Endothelial cell of umbilical vein (primary cell): ENCODE results near the gene SPAG16. TPM values are rescaled to one million over a fixed set of nuclear protein-coding genes. Genes with fewer than 3 reads are reported as not detected.
"Not testable (repeated sequence)": the region's sequence is repeated elsewhere in the genome, so short reads cannot be mapped to it uniquely, and the experiment has no call there.

ENCODE experiments used
- BruUV-seq: library from RNA; stranded (reverse); fragments of 400-500 nt; replicated peaks from 2 replicates; lab custom pipeline; 2021; lab: Mats Ljungman, UMichigan
- CTCF ChIA-PET: fragments of 300-600, 350-600 bp; sonication (Branson Sonifier 250); formaldehyde crosslinking; loops from one replicate; lab custom pipeline; 2021; ENCODE audit warnings: antibody characterized with exemption, inconsistent platforms; lab: Charles Lee
- POLR2A ChIA-PET: fragments of 300-600, 350-600 bp; sonication (Branson Sonifier 250); formaldehyde crosslinking; loops from one replicate; lab custom pipeline; 2021; ENCODE audit warnings: antibody characterized with exemption, inconsistent platforms; lab: Charles Lee
- DNase-seq: peaks from one replicate; pipeline ENCODE4 v3.0.0-alpha.2; 2011; ENCODE audit warnings: low read depth, low spot score
- FAIRE-seq: peaks from 2 replicates; lab custom pipeline; 2011; peaks lifted over from hg19 to GRCh38; lab: Jason Lieb, UNC
- H2AFZ ChIP-seq: 2 replicates; pipeline ENCODE4 v1.6.0; 2012; ENCODE audit warnings: low read depth, low read length, control low read depth, inconsistent platforms
- H3K27ac ChIP-seq: 2 replicates; pipeline ENCODE4 v1.5.1; 2011; ENCODE audit warnings: low read depth, mild to moderate bottlenecking, control low read depth, low read length, moderate library complexity; ENCODE audit not compliant: insufficient read depth
- H3K27me3 ChIP-seq, 2 experiments: 2 replicates each; pipeline versions ENCODE4 v1.6.0 to v1.6.1; 2011; ENCODE audit warnings: low read length in 2 of 2, mixed read lengths in 1 of 2; ENCODE audit not compliant: control insufficient read depth in 2 of 2, insufficient read depth in 2 of 2
- H3K36me3 ChIP-seq, 2 experiments: 2 replicates in 1 of 2; 3 replicates in 1 of 2; pipeline ENCODE4 v1.5.1; 2011; ENCODE audit warnings: low read length in 2 of 2, mild to moderate bottlenecking in 1 of 2, moderate library complexity in 1 of 2; ENCODE audit not compliant: control insufficient read depth in 2 of 2, insufficient read depth in 2 of 2; ENCODE audit errors: extremely low read depth in 1 of 2
- H3K4me1 ChIP-seq: 3 replicates; pipeline ENCODE4 v1.5.1; 2011; ENCODE audit warnings: mild to moderate bottlenecking, low read length; ENCODE audit not compliant: control insufficient read depth, insufficient read depth; ENCODE audit errors: extremely low read depth
- H3K4me2 ChIP-seq: 2 replicates; pipeline ENCODE4 v1.6.1; 2011; ENCODE audit warnings: low read length, control low read depth, mixed read lengths; ENCODE audit not compliant: insufficient read depth
- H3K4me3 ChIP-seq, 3 experiments: fragments of 200-600 bp in 1 of 3; sonication (generic), shearing (Covaris generic) in 1 of 3; replicated peaks in 1 of 3; 2 replicates each; pipeline ENCODE4 v1.5.1; 2011 to 2016; ENCODE audit warnings: control low read depth in 3 of 3, low read length in 3 of 3, mild to moderate bottlenecking in 2 of 3, inconsistent platforms in 1 of 3, low read depth in 1 of 3, moderate library complexity in 1 of 3; ENCODE audit not compliant: insufficient read depth in 1 of 3
- H3K79me2 ChIP-seq: 2 replicates; pipeline ENCODE4 v1.6.0; 2012; ENCODE audit warnings: low read length, inconsistent platforms; ENCODE audit not compliant: control insufficient read depth, insufficient read depth
- H3K9ac ChIP-seq: replicated peaks from 2 replicates; pipeline ENCODE3; 2011; ENCODE audit warnings: low read length, control low read depth; ENCODE audit not compliant: insufficient read depth; ENCODE audit errors: extremely low read depth
- H3K9me1 ChIP-seq: replicated peaks from 3 replicates; pipeline ENCODE4 v1.6.0; 2011; ENCODE audit warnings: mild to moderate bottlenecking, low read length; ENCODE audit not compliant: control insufficient read depth, insufficient read depth; ENCODE audit errors: extremely low read depth
- H3K9me3 ChIP-seq: replicated peaks from 2 replicates; pipeline ENCODE4 v1.5.1; 2012; ENCODE audit warnings: low read length, inconsistent platforms; ENCODE audit not compliant: control insufficient read depth, insufficient read depth
- H4K20me1 ChIP-seq: replicated peaks from 2 replicates; pipeline ENCODE3; 2011; ENCODE audit warnings: mild to moderate bottlenecking, low read length; ENCODE audit not compliant: control insufficient read depth, insufficient read depth; ENCODE audit errors: extremely low read depth
- MAX ChIP-seq: IDR thresholded peaks from 2 replicates; pipeline ENCODE4 v1.6.1; 2011; ENCODE audit not compliant: insufficient read depth, insufficient read length
- MYC ChIP-seq: IDR thresholded peaks from one replicate; pipeline ENCODE4 v1.6.1; 2011; ENCODE audit warnings: mild to moderate bottlenecking, low read depth, low read length
- POLR2A ChIP-seq: IDR thresholded peaks from 2 replicates; pipeline ENCODE4 v1.6.1; 2012; ENCODE audit warnings: low read depth, mild to moderate bottlenecking, control low read depth, low read length
- dilution Hi-C: fragments of 300-500 bp; cut with MboI; formaldehyde crosslinking; loops from one replicate; pipeline ENCODE4 v1.15.0; 2019; ENCODE audit warnings: low sequenced_read_pairs; ENCODE audit not compliant: extremely low pct_ligation_motif_present
- intact Hi-C: fragments of 100-400 bp; cut with micrococcal nuclease; formaldehyde crosslinking; loops from one replicate; pipeline ENCODE4 v1.10.0; 2022
- polyA plus RNA-seq, 4 experiments: library from polyadenylated mRNA; depleted of rRNA in 3 of 4; stranded (reverse) in 3 of 4; unstranded in 1 of 4; fragments of >200 nt; gene quantifications; 2 replicates each; pipeline versions ENCODE4 v1.2.1 to v1.2.3, GENCODE V29; 2011 to 2012; ENCODE audit warnings: missing spikeins in 1 of 4
- total RNA-seq: library from RNA; stranded (reverse); gene quantifications from 2 replicates; pipeline ENCODE4 v1.2.3, GENCODE V29; 2021

Gene SPAG16
- total and polyA plus RNA-seq, 2 donors (not counting 3 experiments of a cell fraction or from before 2014, with no cell fraction given): 4.0 to 7.7 TPM

DNA sequence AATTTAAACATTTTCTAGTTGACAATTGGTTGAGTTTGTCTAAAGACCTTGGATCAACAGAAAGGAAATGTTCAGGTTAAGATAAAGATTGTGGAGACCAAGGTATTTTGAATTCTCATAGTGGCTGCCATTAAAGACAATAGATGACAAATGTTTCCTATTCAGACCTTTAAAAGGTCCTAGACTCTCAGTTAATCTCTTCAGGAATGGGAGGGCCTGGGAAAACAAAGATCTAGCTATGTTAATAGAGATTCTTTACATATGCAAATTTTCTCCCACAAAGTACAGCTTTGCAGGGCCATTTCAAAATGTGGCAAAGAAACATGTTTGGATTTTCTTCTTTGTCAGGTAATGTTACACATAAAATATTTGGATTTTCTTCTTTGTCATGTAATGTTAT, 403.9 kb downstream of the SPAG16 start:
- Histone ChIP-seq H3K4me2 (no peak overlapping the region), H3K27ac (no peak overlapping the region), H3K4me1 (no peaks in the 10 kb centered on the region), H3K9me1 (no peaks in the 10 kb centered on the region), H3K27me3 (no peaks in the 10 kb centered on the region), H3K9me3 (no peaks in the 10 kb centered on the region), H3K79me2 (no peaks in the 10 kb centered on the region), H4K20me1 (no peaks in the 10 kb centered on the region), H2AFZ (no peak overlapping the region), H3K36me3 (no peaks in the 10 kb centered on the region), H3K9ac (no peak overlapping the region), H3K4me3 (no peak overlapping the region)
- TF ChIP-seq POLR2A (no peak), MAX (no peak), MYC (no peak)
- CTCF ChIA-PET: no interaction called here
- POLR2A ChIA-PET: no interaction called here
- intact Hi-C loops: no loop called here
- dilution Hi-C loops: no loop called here
- no TSS peak for BruUV-seq
- no peak for DNase-seq
- no peak for FAIRE-seq

DNA sequence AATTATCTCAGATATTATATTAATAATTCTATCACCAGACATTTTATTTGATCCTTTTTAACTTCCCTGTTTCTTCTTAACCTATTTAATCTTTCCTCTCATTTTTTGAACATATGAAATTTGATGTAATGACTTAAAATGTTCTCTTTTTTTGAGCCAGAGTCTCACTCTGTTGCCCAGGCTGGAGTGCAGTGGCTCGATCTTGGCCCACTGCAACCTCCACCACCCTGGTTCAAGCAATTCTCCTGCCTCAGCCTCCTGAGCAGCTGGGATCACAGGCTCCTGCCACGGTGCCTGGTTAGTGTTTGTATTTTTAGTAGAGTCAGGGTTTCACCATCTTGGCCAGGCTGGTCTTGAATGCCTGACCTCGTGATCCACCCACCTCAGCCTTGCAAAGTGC, 404.6 kb downstream of the SPAG16 start:
- H3K4me1 ChIP-seq, dilution Hi-C loops, H3K27ac ChIP-seq, H3K4me3 ChIP-seq, H3K4me2 ChIP-seq, DNase-seq, intact Hi-C loops, H3K36me3 ChIP-seq, H3K79me2 ChIP-seq, H3K9me1 ChIP-seq, FAIRE-seq, POLR2A ChIA-PET, CTCF ChIA-PET, BruUV-seq, H4K20me1 ChIP-seq, H3K9me3 ChIP-seq, H3K27me3 ChIP-seq, H2AFZ ChIP-seq, H3K9ac ChIP-seq: not testable (repeated sequence)
